SK-N-SH (cell line): ENCODE measurements around the gene THSD4. TPM values are rescaled to one million over a fixed set of nuclear protein-coding genes. Genes with fewer than 3 reads are reported as not detected.

Experiments
- CTCF ChIA-PET: fragments of 300-600, 350-600 bp; formaldehyde crosslinking; extraction: SDS; loops from one replicate; lab custom pipeline; 2021; lab: Yijun Ruan, JAX
- POLR2A ChIA-PET: fragments of 350-600 bp; sonication (Branson Sonifier 250); formaldehyde crosslinking; extraction: SDS; loops from one replicate; lab custom pipeline; 2020; ENCODE audit warnings: antibody characterized with exemption, inconsistent platforms; lab: Yijun Ruan, JAX
- DNase-seq: peaks from one replicate; pipeline ENCODE4 v3.0.0; 2012
- H2AFZ ChIP-seq: fragments of 200-600 bp; sonication (generic); 2 replicates; pipeline ENCODE4 v1.8.1; 2016; ENCODE audit warnings: antibody characterized with exemption, mild to moderate bottlenecking, low read depth
- H3F3A ChIP-seq: fragments of 200-600 bp; sonication (generic); replicated peaks from 2 replicates; pipeline ENCODE3; 2016; ENCODE audit warnings: antibody characterized with exemption, mild to moderate bottlenecking; ENCODE audit not compliant: insufficient read depth
- H3K27ac ChIP-seq, 2 experiments: fragments of 200-500 bp in 1 of 2; fragments of 200-600 bp in 1 of 2; sonication (Bioruptor generic) in 1 of 2; sonication (generic), shearing (Covaris generic) in 1 of 2; 2 replicates each; pipeline versions ENCODE4 v1.5.1 to v1.6.1; 2014 to 2016; ENCODE audit warnings: low read depth in 2 of 2, inconsistent platforms in 1 of 2, low read length in 1 of 2, mild to moderate bottlenecking in 1 of 2, mixed read lengths in 1 of 2
- H3K27me3 ChIP-seq: fragments of 200-600 bp; sonication (generic), shearing (Covaris generic); 2 replicates; pipeline ENCODE4 v1.6.1; 2016; ENCODE audit warnings: mixed run types; ENCODE audit not compliant: insufficient read depth
- H3K36me3 ChIP-seq, 2 experiments: fragments of 200-500 bp in 1 of 2; fragments of 200-600 bp in 1 of 2; sonication (Bioruptor generic) in 1 of 2; sonication (generic) in 1 of 2; replicated peaks in 1 of 2; 2 replicates each; pipeline versions ENCODE3 to v1.5.1; 2014 to 2016; ENCODE audit warnings: low read length in 1 of 2, mild to moderate bottlenecking in 1 of 2; ENCODE audit not compliant: insufficient read depth in 2 of 2, control insufficient read depth in 1 of 2
- H3K4me1 ChIP-seq, 2 experiments: fragments of 200-500 bp in 1 of 2; fragments of 200-600 bp in 1 of 2; sonication (Bioruptor generic) in 1 of 2; sonication (generic), shearing (Covaris generic) in 1 of 2; 2 replicates each; pipeline versions ENCODE4 v1.5.1 to v1.6.1; 2014 to 2016; ENCODE audit warnings: low read depth in 1 of 2, low read length in 1 of 2, mixed run types in 1 of 2; ENCODE audit not compliant: insufficient read depth in 2 of 2, control insufficient read depth in 1 of 2
- H3K4me2 ChIP-seq: fragments of 200-600 bp; sonication (generic), shearing (Covaris generic); 2 replicates; pipeline ENCODE4 v1.6.1; 2017; ENCODE audit warnings: mixed run types
- H3K4me3 ChIP-seq, 2 experiments: fragments of 200-500 bp in 1 of 2; fragments of 200-600 bp in 1 of 2; sonication (Bioruptor generic) in 1 of 2; sonication (generic), shearing (Covaris generic) in 1 of 2; 2 replicates each; pipeline versions ENCODE4 v1.5.1 to v1.8.1; 2014 to 2016; ENCODE audit warnings: low read depth in 2 of 2, inconsistent platforms in 1 of 2, low read length in 1 of 2, mild to moderate bottlenecking in 1 of 2, mixed read lengths in 1 of 2, moderate library complexity in 1 of 2
- H3K79me2 ChIP-seq: fragments of 200-600 bp; sonication (generic); 2 replicates; pipeline ENCODE4 v1.8.1; 2017; ENCODE audit warnings: mild to moderate bottlenecking; ENCODE audit not compliant: insufficient read depth
- H3K9ac ChIP-seq: fragments of 200-600 bp; sonication (generic); 2 replicates; pipeline ENCODE4 v1.6.1; 2017; ENCODE audit warnings: mixed run types
- H3K9me2 ChIP-seq: fragments of 200-600 bp; sonication (generic); 2 replicates; pipeline ENCODE4 v1.6.1; 2017; ENCODE audit warnings: mixed run types
- H3K9me3 ChIP-seq: fragments of 200-600 bp; sonication (generic); 2 replicates; pipeline ENCODE4 v1.6.1; 2017; ENCODE audit warnings: mixed run types, mild to moderate bottlenecking, moderate library complexity
- H4K20me1 ChIP-seq: fragments of 200-600 bp; sonication (generic); 2 replicates; pipeline ENCODE4 v1.6.1; 2017; ENCODE audit warnings: mild to moderate bottlenecking, mixed run types; ENCODE audit not compliant: insufficient read depth
- CTCF ChIP-seq: fragments of 200-600 bp; sonication (generic); IDR thresholded peaks from 2 replicates; pipeline ENCODE4 v1.6.1; 2017; ENCODE audit warnings: antibody characterized with exemption, mild to moderate bottlenecking, moderate library complexity
- EP300 ChIP-seq, 2 experiments: IDR thresholded peaks; 2 replicates each; pipeline versions ENCODE4 v1.4.0 to v1.6.1; 2012; ENCODE audit warnings: borderline replicate concordance in 1 of 2, low read depth in 1 of 2, low read length in 1 of 2
- EZH2phosphoT487 ChIP-seq: fragments of 200-600 bp; sonication (generic); IDR thresholded peaks from 2 replicates; pipeline ENCODE4 v1.6.1; 2017; ENCODE audit warnings: low read depth, mixed run types, mild to moderate bottlenecking, antibody characterized with exemption, moderate library complexity, borderline replicate concordance
- FOSL2 ChIP-seq: IDR thresholded peaks from 2 replicates; pipeline ENCODE4 v1.4.0; 2012; ENCODE audit warnings: low read depth, mild to moderate bottlenecking, moderate library complexity, borderline replicate concordance
- FOXJ3 ChIP-seq: sonication (generic); formaldehyde crosslinking; IDR thresholded peaks from 2 replicates; pipeline ENCODE4 v1.5.1; 2020; ENCODE audit warnings: mild to moderate bottlenecking, missing genetic modification reagents
- FOXM1 ChIP-seq: IDR thresholded peaks from 2 replicates; pipeline ENCODE4 v1.4.0; 2012; ENCODE audit warnings: low read depth, mild to moderate bottlenecking
- GABPA ChIP-seq: IDR thresholded peaks from 2 replicates; pipeline ENCODE4 v1.4.0; 2012; ENCODE audit warnings: low read depth, mild to moderate bottlenecking
- JUND ChIP-seq: IDR thresholded peaks from 2 replicates; pipeline ENCODE4 v1.4.0; 2012
- MAX ChIP-seq: IDR thresholded peaks from 2 replicates; pipeline ENCODE4 v1.4.0; 2012; ENCODE audit warnings: low read depth
- MEF2A ChIP-seq: IDR thresholded peaks from 2 replicates; pipeline ENCODE4 v1.4.0; 2012; ENCODE audit warnings: low read depth, borderline replicate concordance
- MXI1 ChIP-seq: IDR thresholded peaks from 2 replicates; pipeline ENCODE4 v1.6.1; 2012; ENCODE audit warnings: mild to moderate bottlenecking, low read depth, low read length, improper control_type of control experiment
- NFIC ChIP-seq: IDR thresholded peaks from 2 replicates; pipeline ENCODE4 v1.4.0; 2012; ENCODE audit warnings: borderline replicate concordance
- POLR2AphosphoS5 ChIP-seq: IDR thresholded peaks from 2 replicates; pipeline ENCODE4 v1.6.1; 2012; ENCODE audit warnings: low read depth, low read length
- RAD21 ChIP-seq: IDR thresholded peaks from 2 replicates; pipeline ENCODE4 v1.6.1; 2012; ENCODE audit warnings: mild to moderate bottlenecking, low read length
- SIN3A ChIP-seq: IDR thresholded peaks from 2 replicates; pipeline ENCODE4 v1.6.1; 2012; ENCODE audit warnings: low read depth, mild to moderate bottlenecking, low read length, moderate library complexity, borderline replicate concordance
- SMC3 ChIP-seq: IDR thresholded peaks from 2 replicates; pipeline ENCODE4 v1.6.1; 2012; ENCODE audit warnings: low read depth, low read length, improper control_type of control experiment
- TAF1 ChIP-seq: IDR thresholded peaks from 2 replicates; pipeline ENCODE4 v1.6.1; 2012; ENCODE audit warnings: low read depth, mild to moderate bottlenecking, low read length, moderate library complexity, borderline replicate concordance
- TEAD4 ChIP-seq: IDR thresholded peaks from 2 replicates; pipeline ENCODE4 v1.4.0; 2012; ENCODE audit warnings: mild to moderate bottlenecking, borderline replicate concordance; ENCODE audit not compliant: insufficient read depth
- YY1 ChIP-seq: IDR thresholded peaks from 2 replicates; pipeline ENCODE4 v1.4.0; 2012; ENCODE audit warnings: low read depth, mild to moderate bottlenecking
- WGBS: methylation state at CpG from one replicate; pipeline ENCODE4 v1.1.6; 2017; ENCODE audit warnings: low lambda C conversion rate; 5-methylcytosine and 5-hydroxymethylcytosine counted together
- polyA plus RNA-seq, 3 experiments: library from polyadenylated mRNA; depleted of rRNA; stranded (reverse); fragments of >200 nt; gene quantifications; 2 replicates each; pipeline ENCODE4 v1.2.3, GENCODE V29; 2012
- TF ChIP-seq, protein P1 (sequence below): IDR thresholded peaks from 2 replicates; pipeline ENCODE4 v1.4.0; 2012; ENCODE audit warnings: low read depth, borderline replicate concordance
- TF ChIP-seq, protein P2 (sequence below): IDR thresholded peaks from 2 replicates; pipeline ENCODE4 v1.6.1; 2012; ENCODE audit warnings: mild to moderate bottlenecking, low read depth, low read length, moderate library complexity

Gene THSD4
- polyA plus RNA-seq, 1 of the 3 experiments (the other 2 are of a cell fraction) = 79.1 TPM

DNA sequence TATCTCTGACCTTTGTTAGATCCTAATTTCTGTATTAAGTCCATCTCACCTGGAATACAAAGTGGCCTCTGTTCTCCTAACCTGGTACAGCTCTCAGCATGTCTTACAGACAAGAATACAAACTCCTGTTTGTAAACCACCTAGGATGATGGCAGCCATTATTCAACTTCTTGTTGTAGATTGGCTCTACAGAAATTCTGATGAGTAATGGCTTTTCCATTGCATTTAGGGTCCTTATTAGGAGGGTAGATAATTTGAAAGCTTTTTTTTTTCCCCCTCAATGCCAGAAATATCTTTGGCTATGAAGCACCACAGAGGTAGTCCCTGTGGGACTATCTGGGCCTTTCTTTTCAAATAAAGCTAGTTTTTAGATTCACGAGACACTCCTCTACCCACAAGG lies 704.9 kb downstream of the THSD4 start:
- Histone ChIP-seq H3K27ac (no peak overlapping the region), H3K9me2 (no peaks in the 10 kb centered on the region), H3K79me2 (no peaks in the 10 kb centered on the region), H3K9ac (no peak overlapping the region), H3K4me1 (no peaks in the 10 kb centered on the region), H3K27me3 (no peaks in the 10 kb centered on the region), H3F3A (no peaks in the 10 kb centered on the region), H3K9me3 (no peaks in the 10 kb centered on the region), H3K4me2 (no peak overlapping the region)
- ChIA-PET CTCF (interaction anchor here (1.2 to 1.5 kb wide), 3 partner anchors 19 to 76 kb away, joined by 3 to 4 read pairs (median 3); no protein-coding TSS in a partner anchor), POLR2A (no interaction called here)
- 87% methylated on average over 1 of the region's 1 CpG for WGBS
- no peak for DNase-seq
- TF ChIP-seq FOXM1 = no peak
- TF ChIP-seq EZH2phosphoT487 = no peak
- no peak for TF ChIP-seq MEF2A
- TF ChIP-seq, all 33 proteins: peak for 0
- H4K20me1 ChIP-seq = no peaks in the 10 kb centered on the region
- peaks cover 10 to 27% of the 10 kb centered on the region in 2 experiments for H3K36me3 ChIP-seq
- H3K4me3 ChIP-seq = no peak overlapping the region
- H2AFZ ChIP-seq = no peak overlapping the region

DNA sequence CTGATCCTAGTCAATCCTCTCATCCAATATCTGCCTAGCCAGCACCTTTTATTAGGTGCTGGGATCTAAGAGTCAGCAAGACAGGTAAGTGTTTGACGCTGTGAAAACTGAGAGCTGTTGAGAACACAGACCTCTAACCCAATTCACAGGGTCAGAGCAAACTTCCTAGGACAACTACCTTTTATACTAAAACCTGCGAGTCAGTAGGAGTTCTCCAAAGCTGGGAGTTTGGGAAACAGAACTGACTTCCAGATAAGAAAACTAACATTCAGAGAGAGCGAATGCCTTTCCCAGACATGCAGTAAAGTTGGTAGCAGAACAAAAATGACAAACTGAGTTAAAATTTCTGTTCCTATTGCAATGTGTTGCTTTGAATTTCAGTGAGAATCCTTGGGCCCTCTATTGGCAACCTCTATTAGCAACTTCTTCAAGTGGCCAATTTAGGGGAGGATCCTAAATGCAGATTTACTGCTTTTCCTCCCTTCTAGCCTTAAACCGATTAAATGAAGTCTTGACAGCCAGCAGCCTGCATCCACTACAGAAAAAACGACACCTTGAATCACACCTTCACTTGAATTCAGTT lies 706.4 kb downstream of the THSD4 start:
- DNase-seq = no peak
- POLR2A ChIA-PET = no interaction called here
- Histone ChIP-seq H3K4me3 (no peak overlapping the region), H3K27me3 (no peaks in the 10 kb centered on the region), H3K4me2 (no peak overlapping the region), H3K9ac (no peak overlapping the region), H3K9me2 (no peaks in the 10 kb centered on the region), H3K9me3 (no peaks in the 10 kb centered on the region), H3K4me1 (no peaks in the 10 kb centered on the region), H3K27ac (no peak overlapping the region), H2AFZ (no peak overlapping the region), H3K36me3 (peaks cover 22 to 34% of the 10 kb centered on the region in 2 experiments), H3K79me2 (no peaks in the 10 kb centered on the region), H3F3A (no peaks in the 10 kb centered on the region), H4K20me1 (no peaks in the 10 kb centered on the region)
- CTCF ChIA-PET = no interaction called here
- WGBS = 91% methylated on average over 5 of the region's 5 CpGs
- TF ChIP-seq MEF2A = no peak
- no peak for TF ChIP-seq POLR2AphosphoS5
- TF ChIP-seq CTCF = no peak
- TF ChIP-seq EP300 (IDR thresholded peaks at IDR 0.05; ENCODE audit: borderline replicate concordance in 1 of 2, low read depth in 1 of 2, low read length in 1 of 2) = no peak
- TF ChIP-seq NFIC = no peak
- no peak for TF ChIP-seq TEAD4
- TF ChIP-seq TAF1 = no peak
- TF ChIP-seq FOXM1 = no peak
- no peak for TF ChIP-seq SIN3A
- TF ChIP-seq RAD21 = no peak
- no peak for TF ChIP-seq JUND
- TF ChIP-seq SMC3 = no peak
- TF ChIP-seq MXI1 = no peak
- TF ChIP-seq MAX = no peak
- no peak for TF ChIP-seq YY1
- TF ChIP-seq, protein P1, sequence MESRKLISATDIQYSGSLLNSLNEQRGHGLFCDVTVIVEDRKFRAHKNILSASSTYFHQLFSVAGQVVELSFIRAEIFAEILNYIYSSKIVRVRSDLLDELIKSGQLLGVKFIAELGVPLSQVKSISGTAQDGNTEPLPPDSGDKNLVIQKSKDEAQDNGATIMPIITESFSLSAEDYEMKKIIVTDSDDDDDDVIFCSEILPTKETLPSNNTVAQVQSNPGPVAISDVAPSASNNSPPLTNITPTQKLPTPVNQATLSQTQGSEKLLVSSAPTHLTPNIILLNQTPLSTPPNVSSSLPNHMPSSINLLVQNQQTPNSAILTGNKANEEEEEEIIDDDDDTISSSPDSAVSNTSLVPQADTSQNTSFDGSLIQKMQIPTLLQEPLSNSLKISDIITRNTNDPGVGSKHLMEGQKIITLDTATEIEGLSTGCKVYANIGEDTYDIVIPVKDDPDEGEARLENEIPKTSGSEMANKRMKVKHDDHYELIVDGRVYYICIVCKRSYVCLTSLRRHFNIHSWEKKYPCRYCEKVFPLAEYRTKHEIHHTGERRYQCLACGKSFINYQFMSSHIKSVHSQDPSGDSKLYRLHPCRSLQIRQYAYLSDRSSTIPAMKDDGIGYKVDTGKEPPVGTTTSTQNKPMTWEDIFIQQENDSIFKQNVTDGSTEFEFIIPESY = no peak
- TF ChIP-seq, protein P2, sequence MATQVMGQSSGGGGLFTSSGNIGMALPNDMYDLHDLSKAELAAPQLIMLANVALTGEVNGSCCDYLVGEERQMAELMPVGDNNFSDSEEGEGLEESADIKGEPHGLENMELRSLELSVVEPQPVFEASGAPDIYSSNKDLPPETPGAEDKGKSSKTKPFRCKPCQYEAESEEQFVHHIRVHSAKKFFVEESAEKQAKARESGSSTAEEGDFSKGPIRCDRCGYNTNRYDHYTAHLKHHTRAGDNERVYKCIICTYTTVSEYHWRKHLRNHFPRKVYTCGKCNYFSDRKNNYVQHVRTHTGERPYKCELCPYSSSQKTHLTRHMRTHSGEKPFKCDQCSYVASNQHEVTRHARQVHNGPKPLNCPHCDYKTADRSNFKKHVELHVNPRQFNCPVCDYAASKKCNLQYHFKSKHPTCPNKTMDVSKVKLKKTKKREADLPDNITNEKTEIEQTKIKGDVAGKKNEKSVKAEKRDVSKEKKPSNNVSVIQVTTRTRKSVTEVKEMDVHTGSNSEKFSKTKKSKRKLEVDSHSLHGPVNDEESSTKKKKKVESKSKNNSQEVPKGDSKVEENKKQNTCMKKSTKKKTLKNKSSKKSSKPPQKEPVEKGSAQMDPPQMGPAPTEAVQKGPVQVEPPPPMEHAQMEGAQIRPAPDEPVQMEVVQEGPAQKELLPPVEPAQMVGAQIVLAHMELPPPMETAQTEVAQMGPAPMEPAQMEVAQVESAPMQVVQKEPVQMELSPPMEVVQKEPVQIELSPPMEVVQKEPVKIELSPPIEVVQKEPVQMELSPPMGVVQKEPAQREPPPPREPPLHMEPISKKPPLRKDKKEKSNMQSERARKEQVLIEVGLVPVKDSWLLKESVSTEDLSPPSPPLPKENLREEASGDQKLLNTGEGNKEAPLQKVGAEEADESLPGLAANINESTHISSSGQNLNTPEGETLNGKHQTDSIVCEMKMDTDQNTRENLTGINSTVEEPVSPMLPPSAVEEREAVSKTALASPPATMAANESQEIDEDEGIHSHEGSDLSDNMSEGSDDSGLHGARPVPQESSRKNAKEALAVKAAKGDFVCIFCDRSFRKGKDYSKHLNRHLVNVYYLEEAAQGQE = no peak
- TF ChIP-seq GABPA = no peak
- TF ChIP-seq FOSL2 = no peak
- TF ChIP-seq FOXJ3 (CRISPR knock-in tag) = no peak
- TF ChIP-seq, all 33 proteins: peak for 0
